GM21825 (cell line): ENCODE measurements around the gene PRSS2.
A peak's percentile ranks its signal among the peaks of the same experiment; 100 is the strongest.
"Not testable (repeated sequence)": the region's sequence is repeated elsewhere in the genome, so short reads cannot be mapped to it uniquely, and the experiment has no call there.

Source experiments
- ATAC-seq: cut with Tn5 transposase; IDR thresholded peaks from one replicate; pipeline ENCODE4 v1.9.1; 2021; ENCODE audit warnings: mild to moderate bottlenecking, moderate library complexity; ENCODE audit not compliant: unreplicated experiment

The PRSS2 gene

GRCh38 chr7:142758312-142758711 lies 12.5 kb upstream of the PRSS2 start:
- ATAC-seq: not testable (repeated sequence)

- no peak for ATAC-seq
Observed at GRCh38 chr7:142759433-142759832, 11.3 kb upstream of the PRSS2 start.

GRCh38 chr7:142760071-142760642 lies 10.6 kb upstream of the PRSS2 start:
- no peak for ATAC-seq

- not testable (repeated sequence) for ATAC-seq
Observed at GRCh38 chr7:142761606-142762005, 9.2 kb upstream of the PRSS2 start.

- ATAC-seq: no peak
Observed at GRCh38 chr7:142762104-142762503, 8.7 kb upstream of the PRSS2 start.

- ATAC-seq: no peak
Observed at GRCh38 chr7:142767451-142767850, 3.3 kb upstream of the PRSS2 start.

GRCh38 chr7:142767861-142768260 lies 2.9 kb upstream of the PRSS2 start:
- ATAC-seq: no peak

GRCh38 chr7:142768885-142769284 lies 1.9 kb upstream of the PRSS2 start:
- ATAC-seq: not testable (repeated sequence)

GRCh38 chr7:142771353-142771723 lies 568 bp downstream of the PRSS2 start:
- ATAC-seq: peak; percentile 85

GRCh38 chr7:142772051-142772450 lies 1.3 kb downstream of the PRSS2 start:
- ATAC-seq: no peak

- ATAC-seq: no peak
Observed at GRCh38 chr7:142772673-142773072, 1.9 kb downstream of the PRSS2 start.

GRCh38 chr7:142773230-142773629 lies 2.5 kb downstream of the PRSS2 start:
- no peak for ATAC-seq

GRCh38 chr7:142773937-142774744 lies 3.4 kb downstream of the PRSS2 start:
- ATAC-seq: no peak

- no peak for ATAC-seq
Observed at GRCh38 chr7:142774826-142775225, 4.1 kb downstream of the PRSS2 start.

GRCh38 chr7:142775351-142776115 lies 4.8 kb downstream of the PRSS2 start:
- not testable (repeated sequence) for ATAC-seq

- no peak for ATAC-seq
Observed at GRCh38 chr7:142776206-142776844, 5.6 kb downstream of the PRSS2 start.

- ATAC-seq: not testable (repeated sequence)
Observed at GRCh38 chr7:142776845-142777225, 6.1 kb downstream of the PRSS2 start.

GRCh38 chr7:142777318-142777717 lies 6.5 kb downstream of the PRSS2 start:
- ATAC-seq: no peak

GRCh38 chr7:142782922-142783900 lies 12.4 kb downstream of the PRSS2 start:
- peak; percentile 95 for ATAC-seq

- no peak for ATAC-seq
Observed at GRCh38 chr7:142784096-142784495, 13.3 kb downstream of the PRSS2 start.
